ENCODE results near the gene TESK2. TPM values are rescaled to one million over a fixed set of nuclear protein-coding genes. Genes with fewer than 3 reads are reported as not detected.

TESK2 gene
- total RNA-seq, 1 donor from 2014 or later = 1.9 TPM

DNA sequence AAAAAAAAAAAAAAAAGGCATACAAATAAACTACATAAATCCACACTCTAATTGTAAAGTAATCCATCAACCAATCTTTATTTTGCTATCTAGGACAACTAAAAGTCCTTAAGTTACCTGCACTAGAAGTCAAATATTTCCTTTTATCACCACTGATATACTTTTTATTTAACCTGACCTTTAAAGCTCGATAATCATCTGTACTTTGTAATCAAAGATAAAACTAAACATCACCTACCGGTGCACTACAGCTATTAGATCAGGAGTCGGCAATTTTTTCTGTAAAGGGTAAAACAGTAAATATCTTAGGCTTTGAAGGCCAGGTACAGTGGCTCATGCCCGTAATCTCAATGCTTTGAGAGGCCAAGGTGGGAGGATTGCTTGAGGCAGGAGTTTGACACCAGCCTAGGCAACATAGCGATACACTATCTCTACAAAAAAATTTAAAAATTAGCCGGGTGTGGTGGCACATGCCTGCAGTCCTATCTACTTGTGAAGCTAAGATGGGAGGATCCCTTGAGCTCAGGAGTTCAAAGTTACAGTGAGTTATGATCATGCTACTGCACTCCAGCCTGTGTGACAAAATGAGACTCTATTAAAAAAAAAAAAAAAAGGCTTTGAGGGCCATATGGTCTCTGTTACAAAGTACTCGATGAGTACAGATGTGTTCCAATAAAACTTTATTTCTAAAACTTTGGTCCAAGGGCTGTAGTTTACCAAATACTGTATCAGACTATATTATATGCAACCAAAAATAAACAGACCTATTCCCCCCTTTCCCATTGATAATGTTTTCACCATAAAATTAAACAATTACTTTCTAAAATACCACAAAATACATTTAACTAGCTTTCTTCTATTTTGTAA lies 47.1 kb downstream of the TESK2 start:
- H3K9me3 Mint-ChIP-seq = no peaks in the 10 kb centered on the region
- H3K27ac Mint-ChIP-seq (ENCODE audit: unreplicated experiment) = no peak overlapping the region
- no peak overlapping the region for H3K4me3 Mint-ChIP-seq
- no peaks in the 10 kb centered on the region for H3K4me1 Mint-ChIP-seq
- TF ChIP-seq, protein P1, sequence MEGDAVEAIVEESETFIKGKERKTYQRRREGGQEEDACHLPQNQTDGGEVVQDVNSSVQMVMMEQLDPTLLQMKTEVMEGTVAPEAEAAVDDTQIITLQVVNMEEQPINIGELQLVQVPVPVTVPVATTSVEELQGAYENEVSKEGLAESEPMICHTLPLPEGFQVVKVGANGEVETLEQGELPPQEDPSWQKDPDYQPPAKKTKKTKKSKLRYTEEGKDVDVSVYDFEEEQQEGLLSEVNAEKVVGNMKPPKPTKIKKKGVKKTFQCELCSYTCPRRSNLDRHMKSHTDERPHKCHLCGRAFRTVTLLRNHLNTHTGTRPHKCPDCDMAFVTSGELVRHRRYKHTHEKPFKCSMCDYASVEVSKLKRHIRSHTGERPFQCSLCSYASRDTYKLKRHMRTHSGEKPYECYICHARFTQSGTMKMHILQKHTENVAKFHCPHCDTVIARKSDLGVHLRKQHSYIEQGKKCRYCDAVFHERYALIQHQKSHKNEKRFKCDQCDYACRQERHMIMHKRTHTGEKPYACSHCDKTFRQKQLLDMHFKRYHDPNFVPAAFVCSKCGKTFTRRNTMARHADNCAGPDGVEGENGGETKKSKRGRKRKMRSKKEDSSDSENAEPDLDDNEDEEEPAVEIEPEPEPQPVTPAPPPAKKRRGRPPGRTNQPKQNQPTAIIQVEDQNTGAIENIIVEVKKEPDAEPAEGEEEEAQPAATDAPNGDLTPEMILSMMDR (conservative IDR thresholded peaks at IDR 0.05) = no peak
- H3K27me3 Mint-ChIP-seq (ENCODE audit: low read depth) = no peaks in the 10 kb centered on the region
- H3K36me3 Mint-ChIP-seq (ENCODE audit: low read depth) = no peaks in the 10 kb centered on the region
- no peak for DNase-seq (ENCODE audit: low read depth, low spot score)

DNA sequence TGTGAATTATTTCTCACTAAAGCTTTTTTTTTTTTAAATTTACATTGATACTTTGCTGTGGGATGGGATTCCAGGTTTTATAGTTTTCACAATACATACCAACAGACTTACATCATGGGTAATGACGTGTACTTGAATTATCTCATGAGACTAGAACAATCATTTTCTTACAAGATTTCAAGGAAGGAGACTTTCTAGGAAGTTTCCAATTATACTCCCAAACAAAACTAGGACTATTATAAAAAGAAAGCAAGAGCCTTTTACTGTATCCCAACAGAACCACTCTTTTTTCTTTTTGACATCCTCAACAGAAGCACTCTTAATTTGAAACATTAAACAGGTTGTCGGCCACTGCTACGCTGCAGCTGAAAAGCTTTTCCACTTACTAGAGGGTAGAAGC lies 48.7 kb downstream of the TESK2 start:
- Mint-ChIP-seq H3K9me3 (no peaks in the 10 kb centered on the region), H3K4me1 (no peaks in the 10 kb centered on the region), H3K27ac (ENCODE audit: unreplicated experiment) (no peak overlapping the region), H3K36me3 (ENCODE audit: low read depth) (no peaks in the 10 kb centered on the region), H3K4me3 (no peak overlapping the region), H3K27me3 (ENCODE audit: low read depth) (no peaks in the 10 kb centered on the region)
- DNase-seq (ENCODE audit: low read depth, low spot score) = no peak
- TF ChIP-seq, protein P1 (conservative IDR thresholded peaks at IDR 0.05) = no peak

GRCh38 chr1:45437323-45437722 lies 53.6 kb downstream of the TESK2 start:
- TF ChIP-seq, protein P1 (conservative IDR thresholded peaks at IDR 0.05) = no peak
- H3K9me3 Mint-ChIP-seq = no peaks in the 10 kb centered on the region
- H3K4me3 Mint-ChIP-seq = no peak overlapping the region
- no peak for DNase-seq (ENCODE audit: low read depth, low spot score)
- H3K4me1 Mint-ChIP-seq = no peaks in the 10 kb centered on the region
- H3K36me3 Mint-ChIP-seq (ENCODE audit: low read depth) = no peaks in the 10 kb centered on the region
- H3K27ac Mint-ChIP-seq (ENCODE audit: unreplicated experiment) = no peak overlapping the region
- H3K27me3 Mint-ChIP-seq (ENCODE audit: low read depth) = peaks cover 3% of the 10 kb centered on the region

- H3K36me3 Mint-ChIP-seq (ENCODE audit: low read depth) = no peaks in the 10 kb centered on the region
- peaks cover 3% of the 10 kb centered on the region for H3K27me3 Mint-ChIP-seq (ENCODE audit: low read depth)
- H3K27ac Mint-ChIP-seq (ENCODE audit: unreplicated experiment) = no peak overlapping the region
- peaks cover 4% of the 10 kb centered on the region for H3K9me3 Mint-ChIP-seq
- H3K4me3 Mint-ChIP-seq = no peak overlapping the region
- no peak for DNase-seq (ENCODE audit: low read depth, low spot score)
- TF ChIP-seq, protein P1 (conservative IDR thresholded peaks at IDR 0.05) = no peak
- H3K4me1 Mint-ChIP-seq = no peaks in the 10 kb centered on the region
Measured at GRCh38 chr1:45430490-45430889, 60.5 kb downstream of the TESK2 start.

GRCh38 chr1:45429561-45430159 lies 61.3 kb downstream of the TESK2 start:
- Mint-ChIP-seq H3K36me3 (ENCODE audit: low read depth) (no peaks in the 10 kb centered on the region), H3K9me3 (peaks cover 4% of the 10 kb centered on the region), H3K27me3 (ENCODE audit: low read depth) (peaks cover 3% of the 10 kb centered on the region), H3K4me3 (no peak overlapping the region), H3K27ac (ENCODE audit: unreplicated experiment) (no peak overlapping the region), H3K4me1 (no peaks in the 10 kb centered on the region)
- TF ChIP-seq, protein P1 (conservative IDR thresholded peaks at IDR 0.05) = no peak
- DNase-seq (ENCODE audit: low read depth, low spot score) = no peak
